DMS153 treated with DMSO at 0.1 percent for 48 hours (cell line): ENCODE measurements around the gene INAFM1.

Experiments
- DNase-seq: peaks from one replicate; lab custom pipeline; 2025; ENCODE audit not compliant: unreplicated experiment; lab: John Stamatoyannopoulos, UW

The INAFM1 gene

GRCh38 chr19:47274071-47274890 lies at the start of gene INAFM1:
Gene INAFM1 (plus strand): TSS chr19:47274885. CDS start chr19:47274920, 35 bp downstream.
- peak; percentile 77 for DNase-seq

- peak; percentile 71 for DNase-seq
Measured at GRCh38 chr19:47225746-47226425, 48.8 kb upstream of the INAFM1 start.

GRCh38 chr19:47226426-47227351 lies 48.0 kb upstream of the INAFM1 start:
- peak; percentile 29 for DNase-seq

- peak; percentile 23 for DNase-seq
Measured at GRCh38 chr19:47227352-47228167, 47.1 kb upstream of the INAFM1 start.

GRCh38 chr19:47228168-47228936 lies 46.3 kb upstream of the INAFM1 start:
- DNase-seq = no peak

GRCh38 chr19:47228937-47229675 lies 45.6 kb upstream of the INAFM1 start:
- DNase-seq = no peak

- DNase-seq = no peak
Measured at GRCh38 chr19:47229676-47230053, 45.0 kb upstream of the INAFM1 start.

GRCh38 chr19:47230054-47230920 lies 44.4 kb upstream of the INAFM1 start:
- DNase-seq = no peak

GRCh38 chr19:47230921-47231214 lies 43.8 kb upstream of the INAFM1 start, which contains the start of gene BBC3:
Gene BBC3 (minus strand): TSS chr19:47231199. CDS start chr19:47228431, 2,768 bp downstream.
- no peak for DNase-seq

- DNase-seq = peak; percentile 32
Measured at GRCh38 chr19:47231215-47232054, 43.2 kb upstream of the INAFM1 start.

- DNase-seq = no peak
Measured at GRCh38 chr19:47232422-47233211, 42.1 kb upstream of the INAFM1 start.

- DNase-seq = no peak
Measured at GRCh38 chr19:47236072-47236675, 38.5 kb upstream of the INAFM1 start.

- DNase-seq = no peak
Measured at GRCh38 chr19:47239152-47239551, 35.5 kb upstream of the INAFM1 start.

GRCh38 chr19:47239610-47240296 lies 34.9 kb upstream of the INAFM1 start:
- no peak for DNase-seq

- DNase-seq = no peak
Measured at GRCh38 chr19:47240556-47240955, 34.1 kb upstream of the INAFM1 start.
